Mesothelial cell of epicardium (in vitro differentiated cells): Measurements from ENCODE around the gene TNS1. TPM values are rescaled to one million over a fixed set of nuclear protein-coding genes. Genes with fewer than 3 reads are reported as not detected.

Experiments
- DNase-seq, 2 experiments: peaks; one replicate each; pipeline ENCODE4 v3.0.0; 2021; ENCODE audit warnings: low spot score in 2 of 2; ENCODE audit not compliant: unreplicated experiment in 2 of 2
- H3K27ac Mint-ChIP-seq: 2 replicates; pipeline ENCODE4 v1.8.0; 2021; ENCODE audit warnings: mixed read lengths
- H3K27me3 Mint-ChIP-seq: 2 replicates; pipeline ENCODE4 v1.8.0; 2021; ENCODE audit warnings: low read depth, mixed read lengths
- H3K36me3 Mint-ChIP-seq: 2 replicates; pipeline ENCODE4 v1.8.0; 2021; ENCODE audit warnings: mixed read lengths
- H3K4me1 Mint-ChIP-seq: 2 replicates; pipeline ENCODE4 v1.8.0; 2021; ENCODE audit warnings: mixed read lengths
- H3K4me3 Mint-ChIP-seq: 2 replicates; pipeline ENCODE4 v1.8.0; 2021; ENCODE audit warnings: mild to moderate bottlenecking, moderate library complexity, mixed read lengths
- H3K9me3 Mint-ChIP-seq: 2 replicates; pipeline ENCODE4 v1.8.0; 2021; ENCODE audit warnings: mixed read lengths
- total RNA-seq: library from RNA; stranded (reverse); gene quantifications from 3 replicates; pipeline ENCODE4 v1.2.1, GENCODE V29; 2021
- TF ChIP-seq, protein P1 (sequence below): fragments of 200-600 bp; sonication (generic); IDR thresholded peaks from one replicate; pipeline ENCODE4 v1.5.0; 2021; ENCODE audit warnings: antibody characterized with exemption; ENCODE audit not compliant: unreplicated experiment

Gene TNS1
- total RNA-seq, 1 donor from 2014 or later = 130 TPM

DNA sequence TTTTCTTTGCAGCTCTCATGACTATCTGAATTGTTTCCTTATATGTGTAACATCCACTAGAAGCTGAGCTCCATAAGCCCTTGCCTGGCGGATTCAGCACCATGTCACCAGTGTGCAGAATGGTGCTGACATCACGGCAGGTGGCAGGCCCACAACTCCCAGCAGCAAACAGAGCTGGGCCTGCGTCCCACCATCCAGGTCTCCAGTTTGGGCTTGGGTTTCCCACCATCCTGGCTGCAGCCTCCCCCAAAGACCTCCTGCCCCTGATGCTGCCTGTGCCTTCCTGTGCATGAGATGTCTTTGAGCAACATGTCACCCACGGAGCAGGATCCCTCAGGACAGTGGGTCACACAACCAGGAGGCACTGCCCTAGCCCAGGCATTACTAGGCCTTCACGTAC, 113.1 kb downstream of the TNS1 start:
- Mint-ChIP-seq H3K4me1 (no peaks in the 10 kb centered on the region), H3K9me3 (no peaks in the 10 kb centered on the region), H3K27ac (no peak overlapping the region), H3K36me3 (peaks cover 40% of the 10 kb centered on the region), H3K4me3 (no peak overlapping the region), H3K27me3 (no peaks in the 10 kb centered on the region)
- TF ChIP-seq, protein P1, sequence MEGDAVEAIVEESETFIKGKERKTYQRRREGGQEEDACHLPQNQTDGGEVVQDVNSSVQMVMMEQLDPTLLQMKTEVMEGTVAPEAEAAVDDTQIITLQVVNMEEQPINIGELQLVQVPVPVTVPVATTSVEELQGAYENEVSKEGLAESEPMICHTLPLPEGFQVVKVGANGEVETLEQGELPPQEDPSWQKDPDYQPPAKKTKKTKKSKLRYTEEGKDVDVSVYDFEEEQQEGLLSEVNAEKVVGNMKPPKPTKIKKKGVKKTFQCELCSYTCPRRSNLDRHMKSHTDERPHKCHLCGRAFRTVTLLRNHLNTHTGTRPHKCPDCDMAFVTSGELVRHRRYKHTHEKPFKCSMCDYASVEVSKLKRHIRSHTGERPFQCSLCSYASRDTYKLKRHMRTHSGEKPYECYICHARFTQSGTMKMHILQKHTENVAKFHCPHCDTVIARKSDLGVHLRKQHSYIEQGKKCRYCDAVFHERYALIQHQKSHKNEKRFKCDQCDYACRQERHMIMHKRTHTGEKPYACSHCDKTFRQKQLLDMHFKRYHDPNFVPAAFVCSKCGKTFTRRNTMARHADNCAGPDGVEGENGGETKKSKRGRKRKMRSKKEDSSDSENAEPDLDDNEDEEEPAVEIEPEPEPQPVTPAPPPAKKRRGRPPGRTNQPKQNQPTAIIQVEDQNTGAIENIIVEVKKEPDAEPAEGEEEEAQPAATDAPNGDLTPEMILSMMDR = no peak
- DNase-seq = no peak

DNA sequence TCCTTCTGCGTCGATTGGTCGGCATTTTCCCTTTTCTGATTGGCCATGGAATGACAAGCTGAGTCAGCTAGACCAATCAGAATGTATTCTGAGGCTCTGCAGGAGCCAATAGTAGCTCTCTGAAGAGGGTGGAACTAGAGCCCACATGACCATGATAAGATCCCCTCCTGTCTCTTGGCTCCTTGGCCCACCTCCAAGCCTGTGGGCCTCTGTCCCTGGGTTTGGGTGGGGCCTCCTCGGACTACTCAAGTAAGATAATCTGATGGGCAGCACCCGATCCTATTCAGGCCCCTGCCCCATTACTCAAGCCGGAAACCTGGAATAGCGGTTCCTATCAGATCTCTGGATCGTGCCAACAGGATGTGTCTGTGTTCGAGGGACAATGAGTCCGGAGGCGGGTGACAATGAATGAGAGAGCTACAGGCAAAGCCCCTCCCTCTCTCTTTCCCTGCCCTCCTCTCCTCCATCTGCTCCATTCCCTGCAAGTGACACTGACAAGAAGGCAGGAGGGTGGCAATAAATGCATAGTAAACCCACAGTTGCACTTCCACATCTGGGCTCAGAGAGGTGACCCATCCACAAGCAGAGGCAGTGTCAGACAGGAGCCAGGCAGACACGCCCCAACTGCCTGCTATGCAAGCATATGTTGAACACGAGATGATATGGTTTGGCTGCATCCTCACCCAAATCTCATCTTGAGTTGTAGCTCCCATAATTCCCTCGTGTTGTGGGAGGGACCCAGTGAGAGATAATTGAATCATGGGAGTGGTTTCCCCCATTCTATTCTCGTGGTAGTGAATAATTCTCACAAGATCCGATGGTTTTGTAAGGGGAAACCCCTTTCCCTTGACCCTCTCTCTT, 114.7 kb downstream of the TNS1 start:
- no peaks in the 10 kb centered on the region for H3K27me3 Mint-ChIP-seq
- TF ChIP-seq, protein P1 = no peak
- no peak for DNase-seq
- no peak overlapping the region for H3K27ac Mint-ChIP-seq
- no peaks in the 10 kb centered on the region for H3K9me3 Mint-ChIP-seq
- no peaks in the 10 kb centered on the region for H3K4me1 Mint-ChIP-seq
- no peak overlapping the region for H3K4me3 Mint-ChIP-seq
- H3K36me3 Mint-ChIP-seq = peaks cover 48% of the 10 kb centered on the region

DNA sequence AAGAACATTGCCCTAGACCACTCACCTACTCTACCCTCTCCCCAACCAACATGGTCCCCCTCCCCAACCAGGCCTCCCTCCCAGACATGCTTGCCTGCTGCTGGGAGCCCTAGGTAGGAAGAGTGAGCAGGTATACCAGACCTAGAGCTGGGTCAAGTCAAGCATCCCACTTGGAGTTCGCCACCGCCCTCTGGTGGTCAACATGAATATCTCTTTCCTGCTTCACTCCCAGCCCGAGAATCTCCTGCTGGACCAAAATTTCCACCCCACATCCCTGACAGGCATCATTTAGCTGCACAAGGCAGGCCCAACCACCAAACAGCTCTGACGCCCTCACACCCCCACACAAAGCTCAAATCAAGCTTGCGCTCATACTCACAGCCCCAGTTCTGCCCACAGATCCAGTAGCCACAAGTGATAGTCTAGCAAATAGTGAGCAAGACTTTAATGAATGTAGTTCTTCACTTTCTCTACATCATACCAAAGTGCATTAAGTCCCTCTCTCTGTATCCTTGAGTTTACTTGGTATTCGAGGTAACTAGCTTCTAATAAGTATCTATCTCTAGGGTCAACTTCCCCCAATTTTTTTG, 116.0 kb downstream of the TNS1 start:
- Mint-ChIP-seq H3K9me3 (no peaks in the 10 kb centered on the region), H3K27ac (no peak overlapping the region), H3K27me3 (no peaks in the 10 kb centered on the region), H3K4me1 (no peaks in the 10 kb centered on the region), H3K4me3 (no peak overlapping the region), H3K36me3 (peaks cover 48% of the 10 kb centered on the region)
- TF ChIP-seq, protein P1 = peak; percentile 95
- DNase-seq = peak; percentile 55 to 80

DNA sequence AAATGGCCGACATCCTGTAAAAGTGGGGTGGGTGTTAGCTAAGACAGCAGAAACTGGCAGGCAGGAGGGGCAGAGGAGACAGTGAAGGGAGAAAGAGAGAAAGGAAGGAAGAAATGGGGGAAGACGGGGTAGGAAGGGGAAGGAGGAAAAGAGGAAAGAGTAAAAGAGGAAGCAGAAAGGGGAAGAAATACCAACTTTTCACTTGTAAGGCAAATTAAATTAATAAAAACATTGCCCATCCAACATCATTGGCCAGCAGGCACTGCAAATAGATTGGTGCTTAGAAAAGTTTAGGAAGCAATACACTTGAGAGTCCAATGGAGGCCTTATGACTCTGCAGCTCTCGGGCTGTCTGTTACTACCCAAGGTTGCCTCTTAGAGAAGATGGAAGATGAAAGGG, 116.7 kb downstream of the TNS1 start:
- no peaks in the 10 kb centered on the region for H3K27me3 Mint-ChIP-seq
- H3K9me3 Mint-ChIP-seq = no peaks in the 10 kb centered on the region
- H3K27ac Mint-ChIP-seq = no peak overlapping the region
- no peaks in the 10 kb centered on the region for H3K4me1 Mint-ChIP-seq
- TF ChIP-seq, protein P1 = no peak
- peaks cover 46% of the 10 kb centered on the region for H3K36me3 Mint-ChIP-seq
- H3K4me3 Mint-ChIP-seq = no peak overlapping the region
- DNase-seq = no peak

DNA sequence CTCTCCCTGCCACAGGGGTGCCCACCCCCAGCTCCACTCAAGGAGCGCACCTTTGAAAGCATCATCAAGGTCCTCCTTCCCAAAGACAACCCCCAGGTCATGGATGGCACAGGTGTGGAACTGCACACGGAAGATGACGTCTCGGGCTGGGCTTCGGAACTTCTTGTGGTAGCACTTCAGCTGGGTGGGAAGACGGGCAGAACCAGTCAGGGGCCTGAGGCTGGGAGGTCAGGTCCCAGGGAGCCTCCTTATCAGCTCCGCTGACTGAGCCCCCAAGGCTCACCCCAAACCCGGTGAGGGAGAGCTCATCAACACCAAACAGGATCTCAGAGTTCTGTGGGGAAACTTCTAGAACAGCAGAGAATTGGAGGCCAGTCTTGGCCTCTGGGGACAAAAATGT, 117.8 kb downstream of the TNS1 start:
- no peaks in the 10 kb centered on the region for H3K4me1 Mint-ChIP-seq
- H3K9me3 Mint-ChIP-seq = no peaks in the 10 kb centered on the region
- H3K36me3 Mint-ChIP-seq = peaks cover 49% of the 10 kb centered on the region
- no peak for DNase-seq
- H3K27me3 Mint-ChIP-seq = no peaks in the 10 kb centered on the region
- TF ChIP-seq, protein P1 = no peak
- no peak overlapping the region for H3K4me3 Mint-ChIP-seq
- no peak overlapping the region for H3K27ac Mint-ChIP-seq
